ENCODE data around the gene ZNF546. TPM values are rescaled to one million over a fixed set of nuclear protein-coding genes. Genes with fewer than 3 reads are reported as not detected.

Gene ZNF546
- total and polyA plus RNA-seq, 8 donors: 1.2 to 5.9 (median 2.8) TPM

GRCh38 chr19:39983695-39984300 is 13.1 kb upstream of the ZNF546 start:
- Histone ChIP-seq H3K4me3 (no peak overlapping the region), H3K4me1 (no peaks in the 10 kb centered on the region), H3K27me3 (no peaks in the 10 kb centered on the region), H3K36me3 (peaks cover 0 to 34% (median 6%) of the 10 kb centered on the region in 3 donors), H3K9me3 (no peaks in the 10 kb centered on the region), H3K27ac (no peak overlapping the region)
- FAIRE-seq (no peak), ATAC-seq (no peak), DNase-seq (no peak)
- TF ChIP-seq, protein P1, sequence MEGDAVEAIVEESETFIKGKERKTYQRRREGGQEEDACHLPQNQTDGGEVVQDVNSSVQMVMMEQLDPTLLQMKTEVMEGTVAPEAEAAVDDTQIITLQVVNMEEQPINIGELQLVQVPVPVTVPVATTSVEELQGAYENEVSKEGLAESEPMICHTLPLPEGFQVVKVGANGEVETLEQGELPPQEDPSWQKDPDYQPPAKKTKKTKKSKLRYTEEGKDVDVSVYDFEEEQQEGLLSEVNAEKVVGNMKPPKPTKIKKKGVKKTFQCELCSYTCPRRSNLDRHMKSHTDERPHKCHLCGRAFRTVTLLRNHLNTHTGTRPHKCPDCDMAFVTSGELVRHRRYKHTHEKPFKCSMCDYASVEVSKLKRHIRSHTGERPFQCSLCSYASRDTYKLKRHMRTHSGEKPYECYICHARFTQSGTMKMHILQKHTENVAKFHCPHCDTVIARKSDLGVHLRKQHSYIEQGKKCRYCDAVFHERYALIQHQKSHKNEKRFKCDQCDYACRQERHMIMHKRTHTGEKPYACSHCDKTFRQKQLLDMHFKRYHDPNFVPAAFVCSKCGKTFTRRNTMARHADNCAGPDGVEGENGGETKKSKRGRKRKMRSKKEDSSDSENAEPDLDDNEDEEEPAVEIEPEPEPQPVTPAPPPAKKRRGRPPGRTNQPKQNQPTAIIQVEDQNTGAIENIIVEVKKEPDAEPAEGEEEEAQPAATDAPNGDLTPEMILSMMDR (IDR thresholded peaks at IDR 0.05): no peak
- intact Hi-C loops (cut with DNase I): no loop called here
- WGBS, 2 donors: 97% methylated on average over 5 of the region's 5 CpGs

- DNase-seq: no peak
- Histone ChIP-seq H3K36me3 (peaks cover 0 to 6% (median 6%) of the 10 kb centered on the region in 3 donors), H3K4me3 (no peak overlapping the region), H3K9me3 (no peaks in the 10 kb centered on the region), H3K27me3 (no peaks in the 10 kb centered on the region), H3K4me1 (no peaks in the 10 kb centered on the region), H3K27ac (no peak overlapping the region)
- TF ChIP-seq, protein P1 (IDR thresholded peaks at IDR 0.05): no peak
- no peak for ATAC-seq
- no peak for FAIRE-seq
- intact Hi-C loops (cut with DNase I): no loop called here
Measured at GRCh38 chr19:39986643-39987042, 10.2 kb upstream of the ZNF546 start.

GRCh38 chr19:39987167-39987566 is 9.7 kb upstream of the ZNF546 start:
- TF ChIP-seq, protein P1 (IDR thresholded peaks at IDR 0.05): no peak
- Histone ChIP-seq H3K27ac (no peak overlapping the region), H3K4me3 (no peak overlapping the region), H3K27me3 (no peaks in the 10 kb centered on the region), H3K9me3 (no peaks in the 10 kb centered on the region), H3K36me3 (peaks cover 0 to 4% (median 4%) of the 10 kb centered on the region in 3 donors), H3K4me1 (no peaks in the 10 kb centered on the region)
- FAIRE-seq (no peak), DNase-seq (no peak), ATAC-seq (no peak)
- intact Hi-C loops (cut with DNase I): no loop called here

DNA sequence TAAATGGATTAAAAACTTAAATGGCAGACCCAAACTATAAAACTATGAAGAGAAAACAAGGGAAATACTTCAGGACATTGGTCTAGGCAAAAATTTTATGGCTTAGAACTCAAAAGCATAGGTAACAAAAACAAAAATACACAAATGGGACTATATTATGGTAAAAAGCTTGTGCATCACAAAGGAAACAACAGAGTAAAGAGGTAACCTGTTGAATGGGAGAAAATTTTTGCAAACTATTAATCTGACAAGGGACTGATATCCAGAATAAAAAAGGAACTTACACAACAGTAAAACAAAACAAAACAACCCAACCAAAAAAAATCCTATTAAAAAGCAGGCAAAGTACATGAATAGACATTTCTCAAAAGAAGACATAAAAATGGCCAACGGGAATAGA is 9.3 kb upstream of the ZNF546 start:
- H3K27ac ChIP-seq: no peak overlapping the region
- H3K4me3 ChIP-seq: no peak overlapping the region
- FAIRE-seq: no peak
- TF ChIP-seq, protein P1 (IDR thresholded peaks at IDR 0.05): no peak
- intact Hi-C loops (cut with DNase I): no loop called here
- no peak for ATAC-seq
- DNase-seq: no peak
- no peaks in the 10 kb centered on the region for H3K9me3 ChIP-seq
- WGBS, 2 donors: 94 to 98% methylated on average over 1 of the region's 1 CpG
- no peaks in the 10 kb centered on the region for H3K4me1 ChIP-seq
- H3K27me3 ChIP-seq: no peaks in the 10 kb centered on the region
- H3K36me3 ChIP-seq: peaks cover 0 to under 1% (median 0%) of the 10 kb centered on the region in 3 donors

DNA sequence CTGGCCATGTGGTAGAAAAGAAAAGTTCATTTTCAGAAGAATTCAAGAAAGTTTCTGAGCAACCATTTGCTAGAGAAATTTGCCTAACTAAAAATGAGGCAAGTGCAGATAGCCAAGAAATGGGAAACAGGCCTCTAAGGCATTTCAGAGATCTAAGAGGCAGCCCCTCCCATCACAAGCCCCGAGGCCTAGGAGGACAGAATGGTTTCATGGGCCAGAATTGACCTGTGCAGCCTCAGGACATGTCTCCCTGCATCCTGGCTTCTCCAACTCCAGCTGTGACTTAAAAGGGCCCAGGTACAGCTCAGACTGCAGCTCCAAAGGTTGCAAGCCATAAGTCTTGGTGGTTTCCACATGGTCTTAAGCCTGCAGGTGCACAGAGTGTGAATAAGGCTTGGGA is 3.3 kb upstream of the ZNF546 start:
- FAIRE-seq (no peak), ATAC-seq (no peak), DNase-seq (no peak)
- no peaks in the 10 kb centered on the region for H3K4me1 ChIP-seq
- WGBS, 2 donors: 98 to 100% methylated on average over 1 of the region's 1 CpG
- H3K9me3 ChIP-seq: no peaks in the 10 kb centered on the region
- intact Hi-C loops (cut with DNase I): no loop called here
- TF ChIP-seq, protein P1 (IDR thresholded peaks at IDR 0.05): no peak
- no peaks in the 10 kb centered on the region for H3K36me3 ChIP-seq
- H3K27me3 ChIP-seq: no peaks in the 10 kb centered on the region
- no peak overlapping the region for H3K4me3 ChIP-seq
- no peak overlapping the region for H3K27ac ChIP-seq

All from pancreas (tissue), 10 donors.